PC-9 (cell line): Measurements from ENCODE around the gene NELL1. TPM values are rescaled to one million over a fixed set of nuclear protein-coding genes. Genes with fewer than 3 reads are reported as not detected.

Source experiments
- BruUV-seq: library from RNA; stranded (reverse); fragments of 400-500 nt; replicated peaks from 2 replicates; lab custom pipeline; 2021; lab: Mats Ljungman, UMichigan
- CTCF ChIA-PET: fragments of 300-600 bp; sonication (Branson Sonifier 250); formaldehyde crosslinking; loops from one replicate; lab custom pipeline; 2022; ENCODE audit warnings: antibody characterized with exemption; lab: Charles Lee
- POLR2A ChIA-PET: fragments of 300-600 bp; sonication (Branson Sonifier 250); formaldehyde crosslinking; loops from one replicate; lab custom pipeline; 2022; ENCODE audit warnings: antibody characterized with exemption; ENCODE audit not compliant: unreplicated experiment; lab: Charles Lee
- DNase-seq, 2 experiments: peaks; one replicate each; pipeline versions ENCODE4 v3.0.0 to v3.0.0-alpha.2; 2015 to 2022; ENCODE audit warnings: mixed read lengths in 1 of 2
- H2AFZ ChIP-seq: fragments of 200-600 bp; sonication (generic); 2 replicates; pipeline ENCODE4 v1.8.1; 2017; ENCODE audit warnings: antibody characterized with exemption
- H3F3A ChIP-seq: fragments of 200-600 bp; sonication (generic); 2 replicates; pipeline ENCODE4 v1.8.1; 2017; ENCODE audit warnings: antibody characterized with exemption, mild to moderate bottlenecking, low read depth; ENCODE audit not compliant: insufficient read depth
- H3K27ac ChIP-seq: fragments of 200-600 bp; sonication (generic); 2 replicates; pipeline ENCODE4 v1.6.1; 2016; ENCODE audit warnings: mixed run types
- H3K27me3 ChIP-seq: fragments of 200-600 bp; sonication (generic); 2 replicates; pipeline ENCODE4 v1.6.1; 2016; ENCODE audit warnings: low read depth, mixed run types; ENCODE audit not compliant: insufficient read depth
- H3K36me3 ChIP-seq: fragments of 200-600 bp; sonication (generic); 2 replicates; pipeline ENCODE4 v1.6.1; 2016; ENCODE audit warnings: low read depth, mixed run types
- H3K4me1 ChIP-seq: fragments of 200-600 bp; sonication (generic); replicated peaks from 2 replicates; pipeline ENCODE4 v1.6.1; 2016; ENCODE audit warnings: mixed run types; ENCODE audit not compliant: insufficient read depth
- H3K4me2 ChIP-seq: fragments of 200-600 bp; sonication (generic); 2 replicates; pipeline ENCODE4 v1.6.1; 2017; ENCODE audit warnings: mixed run types
- H3K4me3 ChIP-seq: fragments of 200-600 bp; sonication (generic); 2 replicates; pipeline ENCODE4 v1.6.1; 2016; ENCODE audit warnings: mixed run types
- H3K79me2 ChIP-seq: fragments of 200-600 bp; sonication (generic); 2 replicates; pipeline ENCODE4 v1.6.1; 2017; ENCODE audit warnings: low read depth, mixed run types
- H3K9me2 ChIP-seq: fragments of 200-600 bp; sonication (generic); 2 replicates; pipeline ENCODE4 v1.8.1; 2017; ENCODE audit warnings: mild to moderate bottlenecking; ENCODE audit not compliant: insufficient read depth
- H3K9me3 ChIP-seq: fragments of 200-600 bp; sonication (generic); 2 replicates; pipeline ENCODE4 v1.8.1; 2016; ENCODE audit warnings: low read depth; ENCODE audit not compliant: insufficient read depth
- H4K20me1 ChIP-seq: fragments of 200-600 bp; sonication (generic); 2 replicates; pipeline ENCODE4 v1.8.1; 2017; ENCODE audit not compliant: insufficient read depth
- EZH2 ChIP-seq: fragments of 200-600 bp; sonication (generic); IDR thresholded peaks from 2 replicates; pipeline ENCODE4 v1.8.0; 2017; ENCODE audit warnings: antibody characterized with exemption, low read depth
- intact Hi-C: fragments of 100-400 bp; cut with micrococcal nuclease; formaldehyde crosslinking; loops from one replicate; pipeline ENCODE4 v1.10.0; 2022; ENCODE audit not compliant: unreplicated experiment
- total RNA-seq: library from RNA; stranded (reverse); gene quantifications from 2 replicates; pipeline ENCODE4 v1.2.3, GENCODE V29; 2021
- TF ChIP-seq, protein P1 (sequence below): fragments of 200-600 bp; sonication (generic); conservative IDR thresholded peaks from 2 replicates; pipeline ENCODE4 v1.6.1; 2017; ENCODE audit warnings: mixed run types, antibody characterized with exemption, mild to moderate bottlenecking, moderate library complexity

NELL1 gene
- total RNA-seq, 1 experiment from 2014 or later = not detected

DNA sequence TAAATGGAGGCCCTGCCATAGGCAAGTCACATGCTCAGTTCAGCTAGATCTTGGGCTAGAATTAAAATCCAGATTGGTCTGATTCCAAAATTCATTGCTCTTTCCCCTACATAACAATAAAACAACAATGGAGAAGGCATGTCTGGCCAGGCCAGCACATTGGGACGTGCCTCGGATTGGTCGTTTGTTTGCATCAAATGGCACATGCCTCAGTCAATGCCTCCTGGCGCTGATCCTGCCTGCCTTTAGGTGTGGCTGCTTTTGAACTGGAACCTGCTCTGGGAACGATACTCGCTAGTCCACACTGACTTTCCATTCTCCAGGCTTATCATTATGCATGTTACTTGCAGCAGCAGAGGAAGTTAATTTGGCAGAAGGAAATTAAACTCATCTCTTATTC is 322.1 kb downstream of the NELL1 start:
- Histone ChIP-seq H2AFZ (no peak overlapping the region), H3K27me3 (no peaks in the 10 kb centered on the region), H3F3A (no peaks in the 10 kb centered on the region), H3K4me1 (no peaks in the 10 kb centered on the region), H3K27ac (no peak overlapping the region), H3K9me3 (no peaks in the 10 kb centered on the region), H3K36me3 (no peaks in the 10 kb centered on the region), H3K4me3 (no peak overlapping the region), H3K9me2 (no peaks in the 10 kb centered on the region), H3K79me2 (no peaks in the 10 kb centered on the region), H4K20me1 (no peaks in the 10 kb centered on the region), H3K4me2 (no peak overlapping the region)
- POLR2A ChIA-PET = no interaction called here
- DNase-seq = no peak
- no TSS peak for BruUV-seq
- TF ChIP-seq EZH2 = no peak
- TF ChIP-seq, protein P1, sequence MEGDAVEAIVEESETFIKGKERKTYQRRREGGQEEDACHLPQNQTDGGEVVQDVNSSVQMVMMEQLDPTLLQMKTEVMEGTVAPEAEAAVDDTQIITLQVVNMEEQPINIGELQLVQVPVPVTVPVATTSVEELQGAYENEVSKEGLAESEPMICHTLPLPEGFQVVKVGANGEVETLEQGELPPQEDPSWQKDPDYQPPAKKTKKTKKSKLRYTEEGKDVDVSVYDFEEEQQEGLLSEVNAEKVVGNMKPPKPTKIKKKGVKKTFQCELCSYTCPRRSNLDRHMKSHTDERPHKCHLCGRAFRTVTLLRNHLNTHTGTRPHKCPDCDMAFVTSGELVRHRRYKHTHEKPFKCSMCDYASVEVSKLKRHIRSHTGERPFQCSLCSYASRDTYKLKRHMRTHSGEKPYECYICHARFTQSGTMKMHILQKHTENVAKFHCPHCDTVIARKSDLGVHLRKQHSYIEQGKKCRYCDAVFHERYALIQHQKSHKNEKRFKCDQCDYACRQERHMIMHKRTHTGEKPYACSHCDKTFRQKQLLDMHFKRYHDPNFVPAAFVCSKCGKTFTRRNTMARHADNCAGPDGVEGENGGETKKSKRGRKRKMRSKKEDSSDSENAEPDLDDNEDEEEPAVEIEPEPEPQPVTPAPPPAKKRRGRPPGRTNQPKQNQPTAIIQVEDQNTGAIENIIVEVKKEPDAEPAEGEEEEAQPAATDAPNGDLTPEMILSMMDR = no peak
- intact Hi-C loops = no loop called here
- CTCF ChIA-PET = no interaction called here

DNA sequence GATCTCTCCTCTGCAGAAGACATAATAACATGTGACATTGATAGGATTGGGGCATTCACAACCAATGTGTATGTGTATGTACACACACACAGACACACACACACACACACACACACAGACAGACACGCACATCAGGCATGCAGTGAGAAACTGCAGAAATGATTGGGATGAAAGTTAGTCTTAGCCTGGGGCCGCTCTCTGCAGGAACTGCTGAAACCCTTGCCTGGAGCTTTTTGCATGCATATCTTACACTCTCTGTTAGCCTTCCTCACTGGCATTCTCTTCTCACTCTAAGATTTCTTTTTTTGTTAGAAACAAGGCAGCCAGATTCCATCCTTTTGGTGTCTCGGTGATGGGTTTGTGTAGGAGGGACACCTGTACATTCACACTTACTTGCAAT is 337.9 kb downstream of the NELL1 start:
- H3K27ac ChIP-seq = no peak overlapping the region
- no peaks in the 10 kb centered on the region for H3K27me3 ChIP-seq
- CTCF ChIA-PET = no interaction called here
- BruUV-seq = no TSS peak
- H3K9me3 ChIP-seq = no peaks in the 10 kb centered on the region
- H3K4me1 ChIP-seq = no peaks in the 10 kb centered on the region
- H2AFZ ChIP-seq = no peak overlapping the region
- H3K4me3 ChIP-seq = no peak overlapping the region
- POLR2A ChIA-PET = no interaction called here
- H3K9me2 ChIP-seq = no peaks in the 10 kb centered on the region
- H3K36me3 ChIP-seq = no peaks in the 10 kb centered on the region
- intact Hi-C loops = no loop called here
- no peaks in the 10 kb centered on the region for H3F3A ChIP-seq
- no peak overlapping the region for H3K4me2 ChIP-seq
- no peaks in the 10 kb centered on the region for H4K20me1 ChIP-seq
- DNase-seq = no peak
- H3K79me2 ChIP-seq = no peaks in the 10 kb centered on the region
- TF ChIP-seq, protein P1 = no peak
- no peak for TF ChIP-seq EZH2

DNA sequence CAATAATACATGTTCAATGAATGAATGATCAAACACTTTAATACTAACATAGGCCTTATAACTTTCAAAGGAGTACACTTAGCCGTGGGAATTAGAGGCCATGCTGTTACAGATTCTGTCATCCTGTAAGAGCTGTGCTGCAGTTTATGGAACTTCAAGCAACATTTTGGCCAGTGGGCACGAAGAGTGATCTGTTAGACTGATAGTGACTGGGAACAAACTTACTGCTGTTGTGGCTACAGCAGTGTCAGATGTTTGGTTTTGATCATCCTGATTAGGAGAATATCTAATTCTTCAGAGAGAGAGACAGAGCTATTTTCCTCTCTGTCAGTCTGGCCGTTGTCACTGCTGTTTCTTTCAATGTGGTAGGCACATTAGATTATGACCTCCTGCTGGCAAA is 348.9 kb downstream of the NELL1 start:
- POLR2A ChIA-PET = no interaction called here
- intact Hi-C loops = no loop called here
- Histone ChIP-seq H4K20me1 (no peaks in the 10 kb centered on the region), H3K27me3 (peaks cover 13% of the 10 kb centered on the region; the same call in 1 of the 2 replicates), H3K4me3 (no peak overlapping the region), H3K9me3 (no peaks in the 10 kb centered on the region), H3F3A (no peaks in the 10 kb centered on the region), H3K36me3 (no peaks in the 10 kb centered on the region), H3K27ac (no peak overlapping the region), H3K79me2 (no peaks in the 10 kb centered on the region), H3K4me2 (no peak overlapping the region), H3K4me1 (no peaks in the 10 kb centered on the region), H3K9me2 (no peaks in the 10 kb centered on the region), H2AFZ (no peak overlapping the region)
- TF ChIP-seq EZH2 = no peak
- TF ChIP-seq, protein P1 = no peak
- CTCF ChIA-PET = no interaction called here
- no peak for DNase-seq
- no TSS peak for BruUV-seq
